SHP77 (cell line): Measurements from ENCODE around the gene C12orf76.

ENCODE experiments used
- DNase-seq, 2 experiments: peaks; one replicate each; lab custom pipeline; 2025; lab: John Stamatoyannopoulos, UW

Gene C12orf76

DNA sequence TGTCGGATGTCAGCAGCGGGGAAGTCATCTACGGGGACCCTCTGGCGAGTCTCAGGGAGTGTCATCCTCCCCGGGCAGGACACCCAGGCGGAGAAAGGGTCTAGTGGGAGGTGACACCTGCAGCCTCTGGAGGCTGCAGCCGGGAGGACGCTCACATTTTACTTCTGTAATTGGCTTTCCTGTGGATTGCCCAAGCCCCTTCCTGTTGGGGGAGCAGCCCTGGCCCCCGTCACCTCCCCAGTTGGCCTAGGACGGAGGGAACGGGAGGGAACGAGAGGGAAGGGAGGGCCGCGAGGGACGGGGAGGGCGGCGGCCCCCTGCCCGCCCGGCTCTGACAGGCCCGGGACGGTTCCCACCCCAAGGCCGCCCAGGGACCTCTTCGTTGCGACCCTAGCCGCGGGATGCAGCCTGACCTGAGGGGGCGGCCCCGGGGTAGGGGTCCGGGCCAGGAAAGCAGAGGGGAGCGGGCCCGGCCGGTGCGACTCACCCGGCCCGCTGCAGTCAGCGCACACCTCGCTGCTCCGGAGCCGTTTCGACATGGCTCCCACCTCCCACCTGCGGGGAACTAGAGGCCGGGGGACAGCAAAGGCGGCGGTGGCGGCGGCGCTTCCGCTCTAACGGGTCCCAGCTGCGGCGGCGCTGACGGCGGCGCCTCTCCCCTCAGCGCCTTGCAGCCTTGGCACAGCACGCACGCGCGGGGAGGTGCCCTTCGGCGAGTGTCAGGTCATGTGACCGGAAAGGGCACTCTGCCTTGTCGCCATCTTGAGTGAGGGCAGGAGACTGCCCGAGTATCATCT lies 52.4 kb downstream of the C12orf76 start, which contains the start of gene GIT2:
Gene GIT2 (minus strand): TSS at position 683 of the 797 bp plus-strand sequence. CDS start 144 bp downstream, at position 539.
- DNase-seq, result peak; percentile 92 to 98

DNA sequence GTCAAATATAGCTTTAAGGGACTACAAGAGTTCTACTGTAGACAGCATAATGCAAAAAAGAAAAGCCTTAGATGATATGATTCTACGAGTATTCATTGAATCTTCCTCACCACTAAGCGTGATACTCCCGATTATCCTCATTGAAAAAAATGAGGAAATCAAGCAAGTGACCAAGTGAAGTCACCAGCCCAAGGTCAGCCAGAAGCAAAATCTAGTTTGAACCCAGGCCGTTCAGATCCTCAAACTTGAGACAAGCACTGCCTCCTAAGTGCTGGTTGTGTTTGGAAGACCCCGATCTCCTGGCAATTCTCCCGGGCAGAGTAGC lies 53.0 kb downstream of the C12orf76 start:
- DNase-seq, result no peak

DNA sequence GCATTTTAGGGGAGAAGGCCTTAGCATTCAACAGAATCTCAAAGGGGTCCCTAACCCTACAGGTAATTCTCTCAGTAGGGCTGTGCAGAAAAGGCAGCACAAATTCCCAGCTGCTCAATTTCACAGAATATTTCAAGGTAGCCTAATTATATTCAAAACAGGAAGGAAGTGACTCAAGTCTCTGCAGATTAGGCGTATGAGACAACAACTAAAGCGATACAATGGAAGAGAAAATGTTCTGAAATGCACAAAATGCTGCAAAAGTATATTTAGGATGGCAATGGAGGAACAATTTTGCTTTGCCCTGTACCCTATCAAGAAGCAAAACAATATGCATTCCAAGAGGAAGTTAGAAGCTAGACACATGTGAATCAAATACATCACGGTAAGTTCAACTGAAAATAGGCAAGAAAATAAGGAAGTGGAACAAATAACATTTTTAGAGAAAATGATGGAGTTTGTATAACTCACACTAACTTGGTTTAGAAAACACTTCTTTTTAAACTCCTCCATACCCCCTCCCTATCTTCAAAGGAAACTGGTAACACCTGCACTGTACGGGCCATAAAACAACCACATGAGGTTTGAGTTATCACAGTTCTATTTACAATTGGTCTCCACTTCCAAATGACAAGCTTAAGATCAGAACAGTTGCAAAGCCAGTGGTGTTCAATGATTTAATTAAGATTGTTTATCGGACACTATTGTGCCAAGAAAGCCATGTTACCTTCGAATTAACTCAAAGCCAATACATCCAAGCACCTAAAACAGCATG lies 53.7 kb downstream of the C12orf76 start:
- no peak for DNase-seq

DNA sequence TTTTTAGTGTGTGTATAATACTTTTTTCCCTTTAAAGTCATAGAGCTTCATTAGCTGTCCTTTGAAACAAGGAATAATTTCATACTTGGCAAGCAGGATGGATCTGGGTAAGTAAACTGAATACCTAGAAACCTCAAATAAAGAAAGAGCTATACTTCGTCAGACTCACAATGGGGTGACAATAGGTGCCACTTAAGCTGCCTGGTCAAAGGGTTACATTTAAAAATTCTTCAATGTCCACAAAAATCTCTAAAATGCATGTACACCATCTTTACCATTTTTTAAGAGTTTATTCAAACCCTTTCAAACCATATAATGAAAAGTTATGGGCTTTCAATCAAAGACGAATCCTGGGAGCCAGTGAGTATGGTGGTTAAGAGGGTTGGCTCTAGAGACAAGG lies 55.2 kb downstream of the C12orf76 start:
- no peak for DNase-seq

DNA sequence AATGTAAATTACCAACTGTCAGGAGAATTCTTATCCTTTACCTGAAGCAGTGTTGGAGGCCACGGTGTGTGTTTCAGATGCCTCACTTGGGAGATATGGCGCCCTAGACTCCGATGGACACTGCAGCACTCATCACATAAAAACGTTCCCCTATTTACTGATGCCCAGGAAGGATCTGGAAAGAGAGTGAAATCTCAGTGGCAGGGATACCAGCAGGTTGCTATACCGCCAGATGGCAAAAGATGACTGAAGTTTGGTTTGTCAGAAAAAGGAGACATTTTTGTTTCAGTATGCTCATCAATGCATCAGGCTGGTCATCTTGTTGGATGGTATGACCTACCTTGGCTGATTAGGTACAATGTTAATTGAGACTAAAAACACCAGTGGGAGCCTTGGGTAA lies 56.7 kb downstream of the C12orf76 start:
- DNase-seq, result no peak
